Astrocyte of the hippocampus (primary cell): ENCODE results near the gene MAMDC2.
"Not testable (repeated sequence)": the region's sequence is repeated elsewhere in the genome, so short reads cannot be mapped to it uniquely, and the experiment has no call there.

Experiments used
- DNase-seq: peaks from one replicate; pipeline ENCODE4 v3.0.0; 2011; ENCODE audit warnings: low read depth, low spot score

The MAMDC2 gene

DNA sequence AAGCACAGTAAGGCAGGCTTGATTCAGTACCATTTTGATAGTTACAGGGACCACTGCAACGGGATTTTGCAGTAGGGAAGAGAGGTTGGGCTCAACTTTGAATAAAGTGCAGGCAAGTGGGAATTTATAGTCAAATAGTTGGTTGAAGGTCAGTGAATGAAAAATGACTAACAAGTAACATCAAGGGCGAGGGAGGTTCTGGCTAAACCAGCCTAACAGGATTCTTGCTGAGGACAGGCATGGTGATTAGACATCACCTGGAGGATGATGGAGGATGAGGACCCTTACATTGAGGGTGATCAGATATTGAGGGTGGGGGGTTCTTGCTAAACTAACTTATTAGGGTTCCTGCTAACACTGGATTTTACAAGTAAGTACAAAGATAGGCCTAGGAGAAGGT lies 149.1 kb downstream of the MAMDC2 start:
- no peak for DNase-seq

DNA sequence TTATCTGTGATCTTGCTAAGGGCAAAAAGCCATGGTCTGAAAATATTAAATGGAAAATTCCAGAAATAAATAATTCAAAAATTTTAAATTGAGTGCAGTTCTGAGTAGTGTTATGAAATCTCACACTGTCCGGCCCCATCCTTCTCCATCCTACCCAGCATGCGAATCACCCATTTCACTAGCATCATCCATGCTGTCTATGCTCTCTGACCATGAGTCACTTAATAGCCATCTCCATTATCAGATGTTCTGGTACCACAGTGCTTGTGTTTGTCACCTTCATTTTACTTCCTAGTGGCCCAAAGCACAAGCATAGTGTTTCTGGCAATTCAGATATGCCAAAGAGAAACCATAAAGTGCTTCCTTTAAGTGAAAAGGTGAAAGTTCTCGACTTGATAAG lies 151.8 kb downstream of the MAMDC2 start:
- no peak for DNase-seq

DNA sequence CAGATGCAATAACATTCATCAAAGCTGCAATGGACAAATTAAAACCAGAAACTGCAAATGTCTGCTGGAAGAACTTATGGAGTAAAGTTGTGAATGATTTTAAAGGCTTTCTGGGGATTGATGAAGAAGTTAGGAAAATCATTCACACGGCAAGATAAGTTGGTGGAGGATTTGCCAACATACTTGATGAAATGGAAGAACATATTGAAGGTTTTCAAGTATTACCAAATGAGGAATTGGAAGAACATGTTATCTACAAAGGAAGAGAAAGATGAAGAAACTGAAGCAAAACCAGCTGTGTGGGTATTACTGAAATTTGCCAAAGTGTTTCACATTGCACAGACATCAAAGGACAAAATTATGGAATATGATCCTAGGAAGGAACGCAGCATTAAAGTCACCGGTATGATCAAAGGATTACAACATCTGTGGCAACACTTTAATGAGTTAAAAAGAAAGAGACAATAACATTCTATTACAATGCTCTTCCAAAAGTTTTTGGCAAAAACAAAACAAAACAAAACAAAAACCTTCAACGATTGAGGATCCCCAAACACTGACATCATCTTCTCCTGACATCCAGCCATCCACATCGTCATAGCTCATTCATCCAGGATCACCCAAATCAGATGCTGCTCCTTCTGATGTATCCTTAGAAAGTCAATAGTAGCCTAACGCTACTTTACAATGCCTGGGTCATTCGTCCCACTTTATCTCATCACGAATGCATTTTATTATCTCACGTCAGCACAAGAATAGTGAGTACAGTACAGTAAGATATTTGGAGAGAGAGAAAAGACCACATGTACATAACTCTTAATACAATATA lies 153.8 kb downstream of the MAMDC2 start:
- DNase-seq: no peak

DNA sequence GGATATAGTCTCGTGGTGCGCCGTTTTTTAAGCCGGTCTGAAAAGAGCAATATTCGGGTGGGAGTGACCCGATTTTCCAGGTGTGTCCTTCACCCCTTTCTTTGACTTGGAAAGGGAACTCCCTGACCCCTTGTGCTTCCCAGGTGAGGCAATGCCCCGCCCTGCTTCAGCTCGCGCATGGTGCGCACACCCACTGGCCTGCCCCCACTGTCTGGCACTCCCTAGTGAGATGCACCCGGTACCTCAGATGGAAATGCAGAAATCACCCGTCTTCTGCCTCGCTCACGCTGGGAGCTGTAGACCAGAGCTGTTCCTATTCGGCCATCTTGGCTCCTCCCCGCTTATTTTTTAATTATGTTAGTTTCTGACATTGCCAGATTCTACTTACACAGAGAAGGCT lies 161.1 kb downstream of the MAMDC2 start:
- DNase-seq: not testable (repeated sequence)

DNA sequence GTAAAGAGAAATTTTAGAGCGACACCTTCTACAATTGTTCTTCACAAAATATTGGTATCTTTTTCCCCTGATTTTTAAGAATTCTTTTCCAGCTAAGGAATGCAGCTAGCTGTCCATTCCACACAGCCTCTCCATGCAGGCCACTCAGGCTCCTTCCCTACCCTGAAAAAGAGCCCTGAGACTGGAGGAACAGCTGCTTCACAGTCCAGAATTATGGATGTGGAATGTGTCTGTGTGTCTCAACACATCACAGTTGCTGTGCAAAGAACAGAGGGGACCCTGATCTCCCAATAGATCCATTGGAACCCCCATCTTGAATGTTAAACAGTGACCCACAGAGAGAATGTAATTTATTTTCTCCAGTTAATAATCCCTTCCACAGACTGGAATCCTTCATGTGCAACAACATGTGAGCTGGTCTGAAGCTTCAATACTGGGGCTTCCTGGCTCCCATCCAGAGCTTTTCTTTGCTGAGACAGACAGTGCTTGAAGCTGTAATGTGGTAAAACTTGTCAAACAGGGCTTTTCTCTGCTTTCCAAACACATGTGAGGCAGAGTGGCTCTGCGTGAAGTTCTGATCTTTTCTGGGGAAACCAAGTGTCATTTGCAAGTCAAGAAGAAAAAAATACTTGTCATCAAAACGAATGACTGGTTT lies 161.8 kb downstream of the MAMDC2 start:
- peak; percentile 51 for DNase-seq

DNA sequence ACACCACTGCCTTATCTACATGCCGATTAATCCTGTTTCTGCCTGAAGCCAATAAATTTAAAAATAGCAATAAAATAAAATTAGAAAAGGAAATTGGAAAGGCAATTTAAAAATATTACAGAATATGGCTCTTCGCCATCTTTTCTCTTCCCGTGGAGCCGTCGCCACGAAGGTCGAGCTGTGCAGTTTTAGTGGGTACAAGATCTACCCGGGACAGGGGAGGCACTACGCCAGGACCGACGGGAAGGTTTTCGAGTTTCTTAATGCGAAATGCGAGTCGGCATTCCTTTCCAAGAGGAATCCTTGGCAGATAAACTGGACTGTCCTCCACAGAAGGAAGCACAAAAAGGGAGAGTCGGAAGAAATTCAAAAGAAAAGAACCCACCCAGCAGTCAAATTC lies 173.4 kb downstream of the MAMDC2 start:
- DNase-seq: no peak

DNA sequence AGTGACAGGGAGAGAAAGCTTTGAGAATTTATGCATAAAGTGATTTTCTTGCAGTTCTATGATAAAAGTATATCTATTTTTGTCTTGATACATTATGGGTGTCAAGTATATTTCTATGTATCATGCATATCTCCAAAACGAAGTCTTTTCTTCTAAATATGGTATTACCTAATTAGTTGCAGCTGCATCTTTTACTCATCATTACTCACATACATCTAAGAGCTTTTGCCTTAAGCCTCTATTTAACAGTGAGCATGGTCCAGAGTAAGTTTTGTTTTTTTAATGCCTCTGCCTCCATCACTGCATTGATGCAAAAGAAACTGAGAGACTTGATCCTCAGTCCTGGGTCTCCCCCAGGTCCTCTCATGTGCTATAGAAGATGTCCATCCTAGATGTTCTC lies 175.1 kb downstream of the MAMDC2 start:
- no peak for DNase-seq

DNA sequence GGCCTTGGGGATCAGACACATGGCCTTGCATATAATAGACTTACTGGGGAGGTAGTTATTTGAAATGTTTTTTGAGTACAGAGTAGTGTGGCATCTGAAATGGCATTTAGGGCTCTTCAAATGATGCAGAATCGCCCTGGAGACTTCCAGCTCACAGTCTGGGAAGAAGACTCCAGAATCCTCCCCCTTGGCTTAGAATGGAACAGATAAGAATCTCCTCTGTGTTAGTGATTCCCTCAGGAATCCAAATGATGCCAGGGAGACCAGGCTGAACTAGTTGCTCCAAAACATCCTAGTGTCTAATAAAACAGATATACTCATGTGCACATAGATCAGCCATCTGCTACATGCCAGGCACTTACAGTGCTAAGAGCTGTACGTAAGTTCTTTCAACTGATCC lies 176.6 kb downstream of the MAMDC2 start:
- DNase-seq: no peak

DNA sequence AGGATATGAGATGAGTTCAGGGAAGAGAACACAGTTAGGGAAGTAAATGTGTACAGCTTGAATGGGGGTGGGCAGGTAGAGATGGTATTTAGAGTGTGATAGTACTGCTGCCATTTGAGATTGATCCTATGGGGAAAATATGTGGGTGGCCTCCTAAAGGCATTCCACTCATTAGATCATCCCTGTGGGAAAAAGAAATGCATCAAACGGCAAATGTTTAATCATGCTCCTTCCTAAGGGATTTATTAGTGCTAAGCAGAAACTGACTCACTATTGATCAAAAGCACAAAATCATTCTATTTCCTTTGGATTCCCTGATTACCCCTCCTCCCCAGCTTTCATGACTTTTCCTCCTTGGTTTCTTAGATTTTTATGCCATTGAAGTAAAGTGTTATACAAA lies 178.7 kb downstream of the MAMDC2 start:
- no peak for DNase-seq

DNA sequence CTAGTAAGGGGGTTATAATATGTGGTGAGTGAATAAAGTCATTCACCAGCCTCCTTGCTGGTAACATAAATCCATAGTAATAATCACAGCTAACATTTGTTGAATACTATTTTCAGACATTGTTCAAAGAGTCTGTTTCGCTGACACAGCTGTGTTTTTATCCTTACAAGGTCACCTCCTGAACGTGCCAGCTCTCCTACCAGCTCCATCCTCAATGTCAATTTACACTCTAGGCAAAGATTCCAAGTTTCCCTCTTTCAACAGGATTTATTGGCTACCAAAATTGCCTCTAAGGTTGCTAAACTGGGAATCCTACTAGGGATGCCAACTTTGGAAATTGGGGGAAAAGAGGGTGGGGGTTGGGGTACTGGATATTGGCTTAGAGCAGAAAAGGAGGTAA lies 184.5 kb downstream of the MAMDC2 start:
- no peak for DNase-seq

DNA sequence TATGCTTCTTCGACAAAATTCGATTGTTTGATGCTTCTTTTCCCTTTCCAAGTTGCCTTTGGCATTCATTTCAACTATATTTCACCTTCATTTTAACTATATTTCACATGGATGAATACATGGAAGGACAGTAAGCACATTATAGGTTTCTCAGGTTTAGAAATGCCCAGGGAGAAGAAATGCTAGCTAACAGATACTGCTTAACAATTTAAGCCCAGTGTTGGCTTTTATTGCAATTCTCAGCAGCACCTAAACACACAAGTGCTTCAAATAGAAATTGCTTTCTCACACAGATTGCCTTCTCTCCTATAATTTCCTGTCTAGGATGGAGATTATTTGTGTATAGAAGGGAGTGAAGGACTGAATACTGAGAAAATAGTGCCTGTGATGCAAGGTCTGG lies 185.0 kb downstream of the MAMDC2 start:
- no peak for DNase-seq

DNA sequence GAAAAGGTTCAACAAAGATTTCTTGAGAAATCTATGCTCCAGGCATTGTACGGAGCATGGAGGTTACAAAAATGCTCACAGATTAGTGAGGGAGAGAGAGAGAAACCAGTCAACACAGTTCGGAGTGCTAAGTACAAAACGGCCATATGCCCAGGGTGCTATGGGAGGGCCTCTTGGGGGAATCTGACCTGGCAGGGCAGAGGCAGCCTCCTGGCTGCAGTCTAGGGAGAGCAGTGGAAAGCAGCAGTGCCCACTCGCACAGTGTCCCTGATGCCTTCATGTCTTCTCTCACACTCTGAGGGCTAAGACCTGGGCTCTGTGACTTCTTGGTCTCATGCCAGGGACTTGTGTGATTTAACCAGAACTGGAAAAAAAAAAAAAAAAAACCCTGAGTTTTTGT lies 185.4 kb downstream of the MAMDC2 start:
- peak; percentile 36 for DNase-seq

DNA sequence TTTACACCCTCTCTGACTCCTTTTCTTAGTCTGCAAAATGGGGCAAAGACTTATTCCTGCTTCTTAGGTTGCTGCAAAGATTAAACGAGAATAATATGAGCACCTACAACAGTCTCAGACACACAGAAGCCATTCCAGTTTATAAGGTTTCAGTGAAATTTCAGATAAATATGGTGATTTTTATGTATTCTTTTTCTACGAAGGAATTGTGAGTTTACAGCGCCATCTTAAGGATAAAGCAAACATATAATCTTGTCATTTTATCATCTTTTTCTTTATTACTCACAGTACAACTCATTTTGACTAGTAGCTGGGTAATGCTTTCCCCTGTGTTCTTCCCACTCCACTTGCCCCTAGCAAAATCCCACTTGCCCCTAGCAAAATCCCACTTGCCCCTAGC lies 185.9 kb downstream of the MAMDC2 start:
- DNase-seq: peak; percentile 45

DNA sequence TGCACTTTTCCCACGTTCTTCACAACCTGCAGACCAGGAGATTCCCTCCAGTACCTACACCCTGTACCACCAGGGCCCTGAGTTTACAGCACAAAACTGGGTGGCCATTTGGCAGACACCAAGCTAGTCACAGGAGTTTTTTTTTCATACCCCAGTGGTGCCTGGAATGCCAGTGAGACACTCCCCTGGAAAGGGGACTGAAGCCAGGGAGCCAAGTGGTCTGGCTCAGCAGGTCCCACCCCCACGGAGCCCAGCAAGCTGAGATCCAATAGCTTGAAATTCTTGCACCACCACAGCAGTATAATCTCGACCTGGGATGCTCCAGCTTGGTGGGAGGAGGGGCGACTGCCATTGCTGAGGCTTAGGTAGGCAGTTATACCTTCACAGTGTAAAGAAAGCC lies 188.8 kb downstream of the MAMDC2 start:
- DNase-seq: no peak

DNA sequence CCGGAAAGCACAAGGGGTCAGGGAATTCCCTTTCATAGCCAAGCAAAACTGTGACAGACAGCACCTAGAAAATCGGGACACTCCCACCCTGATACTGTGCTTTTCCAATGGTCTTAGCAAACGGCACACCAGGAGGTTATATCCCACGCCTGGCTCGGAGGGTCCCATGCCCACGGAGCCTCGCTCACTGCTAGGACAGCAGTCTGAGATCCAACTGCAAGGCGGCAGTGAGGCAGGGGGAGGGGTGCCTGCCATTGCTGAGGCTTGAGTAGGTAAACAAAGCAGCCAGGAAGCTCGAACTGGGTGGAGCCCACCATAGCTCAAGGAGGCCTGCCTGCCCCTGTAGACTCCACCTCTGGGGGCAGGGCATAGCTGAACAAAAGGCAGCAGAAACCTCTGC lies 190.6 kb downstream of the MAMDC2 start:
- not testable (repeated sequence) for DNase-seq

DNA sequence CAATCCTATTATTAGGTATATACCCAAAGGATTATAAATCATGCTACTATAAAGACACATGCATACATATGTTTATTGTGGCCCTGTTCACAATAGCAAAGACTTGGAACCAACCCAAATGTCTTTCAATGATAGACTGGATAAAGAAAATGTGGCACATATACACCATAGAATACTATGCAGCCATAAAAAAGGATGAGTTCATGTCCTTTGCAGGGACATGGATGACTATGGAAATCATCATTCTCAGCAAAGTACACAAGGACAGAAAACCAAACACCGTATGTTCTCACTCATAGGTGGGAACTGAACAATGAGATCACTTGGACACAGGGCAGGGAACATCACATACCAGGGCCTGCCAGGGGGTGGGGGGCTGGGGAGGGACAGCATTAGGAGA lies 202.3 kb downstream of the MAMDC2 start:
- not testable (repeated sequence) for DNase-seq

DNA sequence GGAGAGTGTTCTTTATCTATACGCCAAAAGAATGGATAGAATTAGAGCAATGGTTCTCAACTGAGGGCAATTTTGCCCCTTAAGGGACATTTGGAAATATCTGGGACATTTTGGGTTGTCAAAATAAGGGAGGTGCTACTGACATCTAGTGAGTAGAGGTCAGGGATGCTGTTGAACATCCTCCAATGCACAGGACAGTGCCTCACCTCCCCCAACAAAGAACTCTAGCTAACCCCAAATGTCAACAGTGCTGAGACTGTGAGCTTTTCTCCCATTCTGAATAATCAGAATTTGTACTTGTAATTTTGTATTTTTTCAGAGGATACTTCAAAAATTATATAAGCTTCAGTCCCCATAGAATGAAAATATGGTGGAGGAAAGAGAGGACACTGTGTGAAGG lies 206.6 kb downstream of the MAMDC2 start:
- DNase-seq: no peak

DNA sequence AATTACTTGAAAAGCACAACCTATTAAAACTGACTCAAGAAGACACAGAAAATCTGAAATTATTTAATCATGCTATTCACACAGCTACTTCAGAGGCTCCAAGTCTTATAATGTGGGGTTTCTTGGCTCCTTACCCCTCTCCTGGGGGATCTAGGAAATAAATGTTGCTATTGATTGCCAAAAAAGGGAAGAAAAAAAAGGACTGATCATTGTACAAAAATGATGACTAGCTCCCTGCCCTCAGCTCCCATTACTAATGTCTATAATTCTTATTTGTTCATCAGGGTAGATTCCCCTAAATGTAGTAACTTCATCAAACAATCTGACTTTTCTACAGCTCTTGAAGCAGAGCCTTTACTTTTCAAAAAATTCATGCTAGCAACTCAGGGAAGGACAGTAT lies 211.8 kb downstream of the MAMDC2 start:
- DNase-seq: no peak

DNA sequence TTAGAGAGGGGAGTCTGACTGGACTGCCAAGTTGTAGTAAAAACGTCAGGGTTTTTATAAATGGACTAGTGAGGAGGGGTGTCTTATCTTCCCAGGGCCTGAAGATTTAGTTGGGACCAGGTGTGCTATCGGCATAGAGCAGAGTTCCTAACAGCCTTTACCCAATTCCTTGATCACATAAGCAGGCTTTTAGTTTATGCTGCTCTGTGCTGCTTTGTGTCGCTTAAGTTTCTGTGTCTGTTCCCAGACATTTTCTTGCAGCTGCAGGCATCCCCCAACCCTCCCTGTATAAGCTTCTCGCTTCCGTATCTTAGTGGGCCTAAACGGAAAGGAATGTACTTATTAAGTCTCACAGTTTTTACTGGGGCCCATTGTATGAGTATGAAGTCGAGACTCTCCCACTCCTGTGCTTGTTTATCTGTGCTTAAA lies 212.5 kb downstream of the MAMDC2 start:
- peak; percentile 71 for DNase-seq

DNA sequence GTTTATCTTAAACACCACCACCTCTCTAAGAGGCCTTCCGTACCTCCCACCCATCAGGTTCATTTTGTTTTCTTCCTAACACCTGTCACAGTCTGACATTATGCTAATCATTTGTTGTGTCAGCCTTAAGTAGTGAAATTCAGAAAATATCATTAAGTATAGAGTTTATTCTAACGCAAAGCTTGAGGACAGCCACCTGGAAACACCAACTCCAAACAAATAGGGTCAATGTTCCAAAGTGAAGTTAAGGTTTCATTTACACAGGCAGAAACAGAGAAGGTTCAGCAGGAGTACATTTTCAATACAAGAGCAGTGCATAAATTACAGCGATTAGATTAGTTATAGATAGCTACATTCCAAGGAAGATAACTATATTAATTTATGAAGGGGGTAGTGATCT lies 213.9 kb downstream of the MAMDC2 start:
- DNase-seq: no peak

DNA sequence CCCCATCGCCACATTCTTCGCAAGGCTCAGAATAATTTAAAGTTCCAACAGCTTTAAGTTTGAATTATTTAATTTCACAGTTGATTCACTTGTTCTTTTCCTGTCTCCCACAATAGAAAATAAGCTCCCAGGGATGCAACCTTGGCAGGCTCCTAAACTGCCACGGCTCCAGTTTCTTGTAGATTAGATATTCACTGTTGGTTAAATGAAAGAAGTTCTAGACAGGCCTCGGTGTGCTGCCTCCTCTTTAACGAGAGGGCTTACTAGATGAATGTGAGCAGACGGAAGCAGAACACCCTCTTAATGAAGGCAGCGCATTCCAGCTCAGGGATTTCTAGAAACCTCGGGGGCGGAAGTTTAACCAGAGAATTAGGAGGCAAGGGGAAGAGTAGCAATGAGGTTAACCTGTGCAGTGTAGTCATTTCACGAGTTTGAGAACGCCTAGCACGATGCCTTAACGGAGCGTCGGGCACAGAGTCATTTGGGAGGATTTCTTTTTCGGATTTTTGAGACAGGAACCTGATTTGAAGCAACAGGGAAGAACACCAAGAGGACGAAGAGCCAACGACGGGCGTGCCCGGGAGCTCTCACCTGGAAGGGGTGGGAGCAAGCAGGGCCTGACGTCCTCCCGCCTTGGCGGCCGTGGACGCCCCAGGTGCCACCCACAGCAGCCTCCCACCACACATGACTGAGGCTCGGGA lies 214.5 kb downstream of the MAMDC2 start:
- DNase-seq: peak; percentile 69

DNA sequence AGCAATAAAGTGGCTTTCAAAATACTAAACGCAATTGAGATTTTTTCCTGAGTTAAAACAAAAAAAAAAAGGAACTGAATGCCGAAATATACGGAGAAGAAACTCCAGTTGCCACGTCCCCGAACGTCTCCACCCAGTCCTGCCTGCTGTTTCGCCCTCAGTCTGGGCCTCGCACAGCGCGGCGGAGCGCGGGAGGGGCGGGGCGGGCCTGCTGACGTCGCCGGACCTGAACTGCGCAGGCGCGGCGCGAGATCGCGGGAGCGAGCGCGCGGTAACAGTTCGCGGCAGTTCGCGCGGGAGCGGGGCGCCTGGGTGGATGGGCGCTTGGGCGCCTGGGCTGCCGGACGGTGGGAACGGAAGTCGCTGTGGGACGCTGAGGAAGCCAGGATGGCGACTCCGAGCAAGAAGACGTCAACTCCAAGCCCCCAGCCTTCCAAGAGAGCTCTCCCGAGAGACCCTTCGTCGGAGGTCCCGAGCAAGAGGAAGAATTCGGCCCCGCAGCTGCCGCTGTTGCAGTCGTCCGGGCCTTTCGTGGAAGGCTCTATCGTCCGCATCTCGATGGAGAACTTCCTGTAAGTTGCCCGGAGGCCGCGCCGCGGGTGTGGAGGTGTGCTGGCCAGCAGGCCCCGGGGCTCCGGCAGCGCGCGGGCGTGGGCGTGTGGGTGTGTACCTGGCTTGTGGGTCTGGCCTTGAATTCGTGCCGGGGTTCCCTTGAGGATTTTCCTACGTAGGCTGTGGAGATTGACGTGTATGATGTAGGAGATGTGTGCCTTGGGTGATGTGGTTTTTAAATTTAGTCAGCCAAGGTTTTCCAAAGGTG lies 215.3 kb downstream of the MAMDC2 start, which contains the start of gene SMC5:
SMC5 (plus strand) TSS at position 287 of the 820 bp plus-strand sequence; CDS start at position 388, 101 bp downstream.
- peak; percentile 98 for DNase-seq
